Measurements from ENCODE around the gene CZIB.

CZIB gene

DNA sequence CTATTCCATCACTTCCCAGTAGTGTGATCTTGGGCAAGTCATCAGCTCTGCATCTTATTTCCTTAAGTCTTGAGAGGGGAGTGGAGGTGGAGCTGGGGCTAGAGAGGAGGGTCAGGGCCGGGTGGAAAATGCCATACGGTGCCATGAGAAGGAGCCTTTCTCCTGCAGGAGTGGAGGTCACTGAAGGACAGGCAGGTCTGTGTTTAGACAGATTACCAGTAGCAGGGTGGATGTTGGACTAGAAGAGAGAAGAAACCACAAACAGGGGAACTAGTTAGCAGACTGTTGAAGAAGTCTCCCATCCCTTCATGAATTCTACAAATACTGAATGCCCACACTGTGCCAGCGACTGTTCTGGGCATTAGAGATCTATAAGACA is 37.7 kb downstream of the CZIB start:
- TF ChIP-seq, protein P1, sequence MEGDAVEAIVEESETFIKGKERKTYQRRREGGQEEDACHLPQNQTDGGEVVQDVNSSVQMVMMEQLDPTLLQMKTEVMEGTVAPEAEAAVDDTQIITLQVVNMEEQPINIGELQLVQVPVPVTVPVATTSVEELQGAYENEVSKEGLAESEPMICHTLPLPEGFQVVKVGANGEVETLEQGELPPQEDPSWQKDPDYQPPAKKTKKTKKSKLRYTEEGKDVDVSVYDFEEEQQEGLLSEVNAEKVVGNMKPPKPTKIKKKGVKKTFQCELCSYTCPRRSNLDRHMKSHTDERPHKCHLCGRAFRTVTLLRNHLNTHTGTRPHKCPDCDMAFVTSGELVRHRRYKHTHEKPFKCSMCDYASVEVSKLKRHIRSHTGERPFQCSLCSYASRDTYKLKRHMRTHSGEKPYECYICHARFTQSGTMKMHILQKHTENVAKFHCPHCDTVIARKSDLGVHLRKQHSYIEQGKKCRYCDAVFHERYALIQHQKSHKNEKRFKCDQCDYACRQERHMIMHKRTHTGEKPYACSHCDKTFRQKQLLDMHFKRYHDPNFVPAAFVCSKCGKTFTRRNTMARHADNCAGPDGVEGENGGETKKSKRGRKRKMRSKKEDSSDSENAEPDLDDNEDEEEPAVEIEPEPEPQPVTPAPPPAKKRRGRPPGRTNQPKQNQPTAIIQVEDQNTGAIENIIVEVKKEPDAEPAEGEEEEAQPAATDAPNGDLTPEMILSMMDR (IDR thresholded peaks at IDR 0.05), result no peak

GRCh38 chr1:53182111-53182593 is 38.3 kb downstream of the CZIB start:
- TF ChIP-seq, protein P1 (IDR thresholded peaks at IDR 0.05), result peak; percentile 85

- TF ChIP-seq, protein P1 (IDR thresholded peaks at IDR 0.05), result no peak
These were observed 39.5 kb downstream of the CZIB start for GRCh38 chr1:53180951-53181350.

DNA sequence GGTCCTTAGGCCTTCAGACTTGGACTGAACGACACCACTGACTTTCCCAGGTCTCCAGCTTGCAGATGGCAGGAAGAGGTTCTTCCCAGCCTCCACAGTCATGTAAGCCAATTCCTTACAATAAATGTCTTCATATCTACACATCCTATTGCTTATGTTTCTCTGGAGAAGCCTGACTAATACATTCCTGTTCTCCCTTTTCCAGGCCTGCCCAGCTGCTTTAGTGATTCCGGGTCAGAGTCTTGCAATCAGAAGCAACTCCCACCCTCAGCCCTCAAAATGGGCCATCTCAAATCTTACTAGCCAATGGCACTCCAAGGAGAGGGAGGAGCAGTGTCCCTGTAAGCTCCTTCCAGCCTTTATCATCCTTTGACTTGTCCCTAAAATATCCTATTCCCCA is 40.2 kb downstream of the CZIB start:
- TF ChIP-seq, protein P1 (IDR thresholded peaks at IDR 0.05), result no peak

GRCh38 chr1:53176452-53177208 is 43.8 kb downstream of the CZIB start:
- TF ChIP-seq, protein P1 (IDR thresholded peaks at IDR 0.05), result peak; percentile 75; the same call in 1 of the 2 replicates

DNA sequence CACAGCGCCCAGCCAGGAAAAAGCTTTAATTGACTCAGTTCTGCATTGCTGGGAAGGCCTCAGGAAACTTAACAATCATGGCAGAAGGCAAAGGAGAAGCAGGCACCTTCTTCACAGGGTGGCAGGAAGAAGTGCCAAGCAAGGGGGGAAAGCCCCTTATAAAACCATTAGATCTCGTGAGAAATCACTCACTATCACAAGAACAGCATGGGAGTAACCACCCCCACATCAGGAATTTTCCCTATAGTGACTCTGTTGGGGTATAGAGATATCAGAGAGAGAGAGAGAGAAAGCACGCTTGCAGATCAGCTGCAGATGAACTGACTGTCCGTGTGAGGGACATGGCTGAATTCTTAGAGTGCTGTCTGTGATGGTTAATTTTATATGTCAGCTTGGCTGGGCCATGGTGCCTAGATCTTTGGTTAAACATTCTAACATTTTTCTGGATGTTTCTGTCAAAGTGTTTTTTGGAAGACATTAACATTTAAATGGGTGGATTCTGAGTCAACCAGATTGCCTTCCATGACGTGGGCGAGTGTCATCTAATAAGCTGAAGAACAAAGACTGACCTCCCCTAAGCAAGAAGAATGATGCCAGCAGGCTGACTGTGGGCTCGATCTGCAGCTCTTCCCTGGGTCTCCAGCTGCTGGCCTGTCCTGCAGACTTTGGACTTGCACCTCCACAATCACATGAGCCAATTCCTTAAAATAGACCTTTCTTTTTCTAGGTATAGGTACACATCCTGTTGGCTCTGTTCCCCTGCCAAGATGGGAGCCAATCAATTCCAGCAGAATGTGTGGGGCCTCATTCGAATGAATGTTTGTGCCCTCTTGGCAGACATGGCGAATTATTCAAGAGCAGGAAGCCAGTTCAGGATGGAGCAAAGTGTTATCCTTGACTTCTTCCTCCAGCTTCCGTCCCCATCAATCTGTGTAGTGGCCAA is 45.2 kb downstream of the CZIB start:
- TF ChIP-seq, protein P1 (IDR thresholded peaks at IDR 0.05), result no peak

GRCh38 chr1:53172426-53173128 is 47.9 kb downstream of the CZIB start:
- TF ChIP-seq, protein P1 (IDR thresholded peaks at IDR 0.05), result no peak; the same call in 1 of the 2 replicates

All from LNCAP (cell line).